ENCODE data around the gene GCDH.
A peak's percentile ranks its signal among the peaks of the same experiment; 100 is the strongest.

Gene GCDH

GRCh38 chr19:12880551-12881171, 10.3 kb upstream of the GCDH start:
- Histone ChIP-seq H3K27ac (ENCODE audit: low read depth, low read length) (no peak overlapping the region), H2BK120ac (ENCODE audit: insufficient read depth, low read length, poor library complexity) (no peak overlapping the region), H3K79me1 (ENCODE audit: low read length) (peaks cover 4% of the 10 kb centered on the region), H3K23ac (ENCODE audit: low read length) (no peak overlapping the region), H4K91ac (ENCODE audit: low read depth, low read length) (peak overlapping the region; percentile 80), H3K36me3 (ENCODE audit: control insufficient read depth in 1 of 2, insufficient read depth in 2 of 2, low read length in 2 of 2) (peaks cover 4 to 5% of the 10 kb centered on the region in 2 experiments), H3K9me3 (ENCODE audit: insufficient read depth, low read depth, low read length) (peaks cover 19% of the 10 kb centered on the region), H3K9ac (ENCODE audit: low read length) (peak overlapping the region; percentile 59), H3K14ac (ENCODE audit: low read length) (peak overlapping the region; percentile 90), H3K79me2 (ENCODE audit: control insufficient read depth, insufficient read depth, low read length, poor library complexity) (peaks cover 5% of the 10 kb centered on the region), H3K4me2 (ENCODE audit: low read length) (peak overlapping the region; percentile 88), H2BK5ac (ENCODE audit: low read depth, low read length, poor library complexity) (peak overlapping the region; percentile 43), H3K18ac (ENCODE audit: low read length) (peak overlapping the region; percentile 90), H3K4ac (ENCODE audit: low read depth, low read length) (peak overlapping the region; percentile 4), H4K8ac (ENCODE audit: low read depth, low read length) (peak overlapping the region; percentile 91), H2BK12ac (ENCODE audit: low read length) (no peak overlapping the region), H3K4me3 (ENCODE audit: low read depth, low read length) (peak overlapping the region; percentile 63), H2AFZ (ENCODE audit: insufficient read depth, low read length, poor library complexity) (peak overlapping the region; percentile 86), H3K27me3 (ENCODE audit: insufficient read depth, low read length) (peaks cover 6% of the 10 kb centered on the region), H2AK5ac (ENCODE audit: low read length) (no peak overlapping the region), H4K12ac (ENCODE audit: low read depth, low read length) (peak overlapping the region; percentile 13), H3K4me1 (ENCODE audit: control insufficient read depth in 1 of 2, insufficient read depth in 2 of 2, low read length in 2 of 2) (peaks cover 3 to 9% of the 10 kb centered on the region in 2 experiments)
- DNase-seq, result peak in 1 of 2 donors; percentile 33
- no CpG with 5 or more reads among the region's 29 CpGs for WGBS (ENCODE audit: extremely low coverage, insufficient coverage, insufficient read length)

GRCh38 chr19:12881172-12881808, 9.7 kb upstream of the GCDH start, which contains the start of gene DNASE2:
Gene DNASE2, minus strand, starts transcription at chr19:12881449. Its CDS starts 74 bp downstream, at chr19:12881375.
- H2AK5ac ChIP-seq (ENCODE audit: low read length), result no peak within 1 kb of the TSS
- peaks cover 5% of the 10 kb centered on the region for H3K79me2 ChIP-seq (ENCODE audit: control insufficient read depth, insufficient read depth, low read length, poor library complexity)
- H3K23ac ChIP-seq (ENCODE audit: low read length), result no peak within 1 kb of the TSS
- H3K36me3 ChIP-seq (ENCODE audit: control insufficient read depth in 1 of 2, insufficient read depth in 2 of 2, low read length in 2 of 2), result peaks cover 4 to 5% of the 10 kb centered on the region in 2 experiments
- H3K9me3 ChIP-seq (ENCODE audit: insufficient read depth, low read depth, low read length), result peaks cover 19% of the 10 kb centered on the region
- peak within 1 kb of the TSS; percentile 80 for H4K91ac ChIP-seq (ENCODE audit: low read depth, low read length)
- H3K4ac ChIP-seq (ENCODE audit: low read depth, low read length), result peak within 1 kb of the TSS; percentile 4
- H3K4me3 ChIP-seq (ENCODE audit: low read depth, low read length), result peak within 1 kb of the TSS; percentile 63
- H3K27me3 ChIP-seq (ENCODE audit: insufficient read depth, low read length), result peaks cover 10% of the 10 kb centered on the region
- H3K14ac ChIP-seq (ENCODE audit: low read length), result peak within 1 kb of the TSS; percentile 90
- H3K27ac ChIP-seq (ENCODE audit: low read depth, low read length), result no peak within 1 kb of the TSS
- DNase-seq, result peak; percentile 94 to 96
- peaks cover 4% of the 10 kb centered on the region for H3K79me1 ChIP-seq (ENCODE audit: low read length)
- peak within 1 kb of the TSS; percentile 91 for H4K8ac ChIP-seq (ENCODE audit: low read depth, low read length)
- peak within 1 kb of the TSS; percentile 44 for H2BK120ac ChIP-seq (ENCODE audit: insufficient read depth, low read length, poor library complexity)
- H2BK5ac ChIP-seq (ENCODE audit: low read depth, low read length, poor library complexity), result peak within 1 kb of the TSS; percentile 43
- H4K12ac ChIP-seq (ENCODE audit: low read depth, low read length), result peak within 1 kb of the TSS; percentile 13
- peak within 1 kb of the TSS; percentile 59 for H3K9ac ChIP-seq (ENCODE audit: low read length)
- no peak within 1 kb of the TSS for H2BK12ac ChIP-seq (ENCODE audit: low read length)
- H3K4me1 ChIP-seq (ENCODE audit: control insufficient read depth in 1 of 2, insufficient read depth in 2 of 2, low read length in 2 of 2), result peaks cover 7 to 11% of the 10 kb centered on the region in 2 experiments
- peak within 1 kb of the TSS; percentile 88 for H3K4me2 ChIP-seq (ENCODE audit: low read length)
- no CpG with 5 or more reads among the region's 38 CpGs for WGBS (ENCODE audit: extremely low coverage, insufficient coverage, insufficient read length)
- peak within 1 kb of the TSS; percentile 90 for H3K18ac ChIP-seq (ENCODE audit: low read length)
- peak within 1 kb of the TSS; percentile 86 for H2AFZ ChIP-seq (ENCODE audit: insufficient read depth, low read length, poor library complexity)

- H2BK5ac ChIP-seq (ENCODE audit: low read depth, low read length, poor library complexity), result no peak overlapping the region
- H3K9ac ChIP-seq (ENCODE audit: low read length), result no peak overlapping the region
- no peak overlapping the region for H3K4me2 ChIP-seq (ENCODE audit: low read length)
- H3K4ac ChIP-seq (ENCODE audit: low read depth, low read length), result no peak overlapping the region
- no peak overlapping the region for H4K8ac ChIP-seq (ENCODE audit: low read depth, low read length)
- no peak overlapping the region for H2AFZ ChIP-seq (ENCODE audit: insufficient read depth, low read length, poor library complexity)
- no peak for DNase-seq
- H3K79me1 ChIP-seq (ENCODE audit: low read length), result peaks cover 4% of the 10 kb centered on the region
- no peak overlapping the region for H3K27ac ChIP-seq (ENCODE audit: low read depth, low read length)
- H2AK5ac ChIP-seq (ENCODE audit: low read length), result no peak overlapping the region
- WGBS (ENCODE audit: extremely low coverage, insufficient coverage, insufficient read length), result no CpG with 5 or more reads among the region's 3 CpGs
- H3K23ac ChIP-seq (ENCODE audit: low read length), result no peak overlapping the region
- H2BK120ac ChIP-seq (ENCODE audit: insufficient read depth, low read length, poor library complexity), result no peak overlapping the region
- H3K14ac ChIP-seq (ENCODE audit: low read length), result no peak overlapping the region
- peaks cover 19% of the 10 kb centered on the region for H3K9me3 ChIP-seq (ENCODE audit: insufficient read depth, low read depth, low read length)
- no peak overlapping the region for H4K12ac ChIP-seq (ENCODE audit: low read depth, low read length)
- H3K4me3 ChIP-seq (ENCODE audit: low read depth, low read length), result no peak overlapping the region
- H3K79me2 ChIP-seq (ENCODE audit: control insufficient read depth, insufficient read depth, low read length, poor library complexity), result peaks cover 5% of the 10 kb centered on the region
- H3K36me3 ChIP-seq (ENCODE audit: control insufficient read depth in 1 of 2, insufficient read depth in 2 of 2, low read length in 2 of 2), result peaks cover 4 to 5% of the 10 kb centered on the region in 2 experiments
- no peak overlapping the region for H3K18ac ChIP-seq (ENCODE audit: low read length)
- H2BK12ac ChIP-seq (ENCODE audit: low read length), result no peak overlapping the region
- no peak overlapping the region for H4K91ac ChIP-seq (ENCODE audit: low read depth, low read length)
- peaks cover 10% of the 10 kb centered on the region for H3K27me3 ChIP-seq (ENCODE audit: insufficient read depth, low read length)
- H3K4me1 ChIP-seq (ENCODE audit: control insufficient read depth in 1 of 2, insufficient read depth in 2 of 2, low read length in 2 of 2), result peaks cover 7 to 11% of the 10 kb centered on the region in 2 experiments
These were observed 8.4 kb upstream of the GCDH start for GRCh38 chr19:12882589-12882988.

- no peaks in the 10 kb centered on the region for H3K36me3 ChIP-seq (ENCODE audit: control insufficient read depth in 1 of 2, insufficient read depth in 2 of 2, low read length in 2 of 2)
- no peak overlapping the region for H3K9ac ChIP-seq (ENCODE audit: low read length)
- no CpG with 5 or more reads among the region's 3 CpGs for WGBS (ENCODE audit: extremely low coverage, insufficient coverage, insufficient read length)
These were observed 6.8 kb upstream of the GCDH start for GRCh38 chr19:12884202-12884601.

More at GRCh38 chr19:12884202-12884601, 6.8 kb upstream of the GCDH start:
- Histone ChIP-seq H3K9me3 (ENCODE audit: insufficient read depth, low read depth, low read length) (peaks cover 19% of the 10 kb centered on the region), H4K12ac (ENCODE audit: low read depth, low read length) (no peak overlapping the region), H3K14ac (ENCODE audit: low read length) (no peak overlapping the region), H3K79me2 (ENCODE audit: control insufficient read depth, insufficient read depth, low read length, poor library complexity) (peaks cover 5% of the 10 kb centered on the region), H3K18ac (ENCODE audit: low read length) (no peak overlapping the region), H2AK5ac (ENCODE audit: low read length) (no peak overlapping the region), H3K27ac (ENCODE audit: low read depth, low read length) (no peak overlapping the region), H2BK12ac (ENCODE audit: low read length) (no peak overlapping the region), H3K4ac (ENCODE audit: low read depth, low read length) (no peak overlapping the region), H4K91ac (ENCODE audit: low read depth, low read length) (no peak overlapping the region), H3K4me2 (ENCODE audit: low read length) (no peak overlapping the region), H3K79me1 (ENCODE audit: low read length) (peaks cover 4% of the 10 kb centered on the region), H2BK5ac (ENCODE audit: low read depth, low read length, poor library complexity) (no peak overlapping the region), H4K8ac (ENCODE audit: low read depth, low read length) (no peak overlapping the region), H3K4me3 (ENCODE audit: low read depth, low read length) (no peak overlapping the region), H2BK120ac (ENCODE audit: insufficient read depth, low read length, poor library complexity) (no peak overlapping the region), H3K4me1 (ENCODE audit: control insufficient read depth in 1 of 2, insufficient read depth in 2 of 2, low read length in 2 of 2) (peaks cover 7 to 11% of the 10 kb centered on the region in 2 experiments), H3K23ac (ENCODE audit: low read length) (no peak overlapping the region), H2AFZ (ENCODE audit: insufficient read depth, low read length, poor library complexity) (no peak overlapping the region), H3K27me3 (ENCODE audit: insufficient read depth, low read length) (peaks cover 10% of the 10 kb centered on the region)
- no peak for DNase-seq
